OCI-LY1 (cell line): ENCODE measurements around the gene DESI2.

Source experiments
- CTCF ChIP-seq: fragments of 200-600 bp; sonication (generic), shearing (Covaris generic); IDR thresholded peaks from 2 replicates; pipeline ENCODE4 v1.5.1; 2017; ENCODE audit warnings: mild to moderate bottlenecking, antibody characterized with exemption, low read length, moderate library complexity, mixed read lengths
- EZH2 ChIP-seq: fragments of 200-600 bp; sonication (generic), shearing (Covaris generic); IDR thresholded peaks from 2 replicates; pipeline ENCODE4 v1.8.0; 2017; ENCODE audit warnings: borderline replicate concordance, mixed run types, mild to moderate bottlenecking, antibody characterized with exemption, low read length, moderate library complexity, mixed read lengths

GRCh38 chr1:244642526-244642925 is 10.4 kb upstream of the DESI2 start:
- no peak for TF ChIP-seq CTCF
- TF ChIP-seq EZH2: no peak
